GM23338 (cell line): ENCODE results near the gene VPS41. TPM values are rescaled to one million over a fixed set of nuclear protein-coding genes. Genes with fewer than 3 reads are reported as not detected.

Experiments used
- ATAC-seq: fragments of 200-7000 bp; cut with Tn5 transposase; 3 replicates; pipeline ENCODE4 v1.9.1; 2020
- DNase-seq: peaks from one replicate; pipeline ENCODE4 v3.0.0-alpha.2; 2015; ENCODE audit warnings: low spot score
- H2AFZ ChIP-seq: fragments of 200-600 bp; sonication (generic); 2 replicates; pipeline ENCODE4 v1.8.0; 2016; ENCODE audit warnings: antibody characterized with exemption, mild to moderate bottlenecking, moderate library complexity
- H3F3A ChIP-seq: fragments of 200-600 bp; sonication (generic); replicated peaks from 2 replicates; pipeline ENCODE4 v1.8.0; 2017; ENCODE audit warnings: antibody characterized with exemption, mixed run types, low read depth
- H3K27ac ChIP-seq: fragments of 200-600 bp; sonication (generic); 2 replicates; pipeline ENCODE4 v1.6.1; 2016; ENCODE audit warnings: low read depth
- H3K27me3 ChIP-seq: fragments of 200-600 bp; sonication (generic); 2 replicates; pipeline ENCODE4 v1.8.0; 2016; ENCODE audit warnings: mild to moderate bottlenecking, mixed run types, moderate library complexity; ENCODE audit not compliant: insufficient read depth
- H3K36me3 ChIP-seq: fragments of 200-600 bp; sonication (generic); 2 replicates; pipeline ENCODE4 v1.8.0; 2016; ENCODE audit warnings: mild to moderate bottlenecking; ENCODE audit not compliant: insufficient read depth
- H3K4me1 ChIP-seq: fragments of 200-600 bp; sonication (generic); 2 replicates; pipeline ENCODE4 v1.8.0; 2016; ENCODE audit warnings: mild to moderate bottlenecking, moderate library complexity; ENCODE audit not compliant: insufficient read depth
- H3K4me2 ChIP-seq: fragments of 200-600 bp; sonication (generic); 2 replicates; pipeline ENCODE4 v1.7.1; 2017; ENCODE audit warnings: mixed run types
- H3K4me3 ChIP-seq: fragments of 200-600 bp; sonication (generic); 2 replicates; pipeline ENCODE4 v1.6.1; 2016; ENCODE audit warnings: mixed run types
- H3K79me2 ChIP-seq: fragments of 200-600 bp; sonication (generic); replicated peaks from 2 replicates; pipeline ENCODE4 v1.8.0; 2017; ENCODE audit warnings: mild to moderate bottlenecking; ENCODE audit not compliant: insufficient read depth
- H3K9me2 ChIP-seq: fragments of 200-600 bp; sonication (generic); 2 replicates; pipeline ENCODE4 v1.8.0; 2017; ENCODE audit not compliant: insufficient read depth
- H4K20me1 ChIP-seq: fragments of 200-600 bp; sonication (generic); replicated peaks from 2 replicates; pipeline ENCODE4 v1.8.0; 2017; ENCODE audit warnings: mild to moderate bottlenecking; ENCODE audit not compliant: insufficient read depth
- H3K27ac Mint-ChIP-seq: 2 replicates; pipeline ENCODE4 v1.8.0; 2020; ENCODE audit warnings: inconsistent platforms, mild to moderate bottlenecking, moderate library complexity, mixed read lengths
- H3K27me3 Mint-ChIP-seq: 3 replicates; pipeline ENCODE4 v1.8.0; 2022; ENCODE audit warnings: low read depth, mild to moderate bottlenecking, moderate library complexity, mixed read lengths, inconsistent platforms; ENCODE audit not compliant: insufficient read depth, poor library complexity
- H3K36me3 Mint-ChIP-seq: 3 replicates; pipeline ENCODE4 v1.8.0; 2021; ENCODE audit warnings: low read depth, mild to moderate bottlenecking, inconsistent platforms, moderate library complexity, mixed read lengths
- H3K4me1 Mint-ChIP-seq: 3 replicates; pipeline ENCODE4 v1.8.0; 2020; ENCODE audit warnings: mild to moderate bottlenecking, inconsistent platforms, mixed read lengths
- H3K4me3 Mint-ChIP-seq: 3 replicates; pipeline ENCODE4 v1.8.0; 2021; ENCODE audit warnings: moderate library complexity, mild to moderate bottlenecking, inconsistent platforms, mixed read lengths
- H3K9me3 Mint-ChIP-seq: 3 replicates; pipeline ENCODE4 v1.8.0; 2020; ENCODE audit warnings: moderate library complexity, mild to moderate bottlenecking, inconsistent platforms, mixed read lengths
- CREB1 ChIP-seq: fragments of 250-450 bp; sonication (Bioruptor Pico); IDR thresholded peaks from 2 replicates; pipeline ENCODE4 v1.5.0; 2020; ENCODE audit warnings: low read depth, mild to moderate bottlenecking, moderate library complexity
- EZH2 ChIP-seq: fragments of 200-600 bp; sonication (generic); IDR thresholded peaks from one replicate; pipeline ENCODE4 v1.8.0; 2017; ENCODE audit warnings: antibody characterized with exemption, mild to moderate bottlenecking, low read depth; ENCODE audit not compliant: unreplicated experiment
- EZH2phosphoT487 ChIP-seq: fragments of 200-600 bp; sonication (generic); IDR thresholded peaks from one replicate; pipeline ENCODE4 v1.8.1; 2018; ENCODE audit warnings: antibody characterized with exemption; ENCODE audit not compliant: unreplicated experiment
- JUNB ChIP-seq: IDR thresholded peaks from one replicate; pipeline ENCODE4 v1.6.1; 2016; ENCODE audit warnings: antibody characterized with exemption; ENCODE audit not compliant: unreplicated experiment
- NANOG ChIP-seq: IDR thresholded peaks from 2 replicates; pipeline ENCODE4 v1.6.1; 2016; ENCODE audit warnings: antibody characterized with exemption, borderline replicate concordance
- POLR2AphosphoS5 ChIP-seq: IDR thresholded peaks from 2 replicates; pipeline ENCODE4 v1.6.1; 2016; ENCODE audit warnings: antibody characterized with exemption, low read depth
- REST ChIP-seq: IDR thresholded peaks from one replicate; pipeline ENCODE4 v1.6.1; 2018; ENCODE audit warnings: antibody characterized with exemption; ENCODE audit not compliant: unreplicated experiment
- STAT1 ChIP-seq: IDR thresholded peaks from one replicate; pipeline ENCODE4 v1.6.1; 2016; ENCODE audit warnings: antibody characterized with exemption; ENCODE audit not compliant: unreplicated experiment
- ZNF114 ChIP-seq: fragments of 250-450 bp; sonication (Bioruptor Pico); IDR thresholded peaks from 2 replicates; pipeline ENCODE4 v1.5.0; 2020; ENCODE audit warnings: mild to moderate bottlenecking, moderate library complexity
- ZNF331 ChIP-seq: fragments of 250-450 bp; sonication (Bioruptor Pico); IDR thresholded peaks from 2 replicates; pipeline ENCODE4 v1.5.0; 2020; ENCODE audit warnings: low read depth, mild to moderate bottlenecking, moderate library complexity
- polyA plus RNA-seq: library from polyadenylated mRNA; unstranded; fragments of >200 nt; fragmentation: Nextera tagmentation; extraction: Ambion mirVana; gene quantifications from 2 replicates; pipeline ENCODE4 v1.2.1, GENCODE V29; 2016
- total RNA-seq: library from RNA; depleted of rRNA; stranded (reverse); fragments of >200 nt; shearing (Covaris generic); gene quantifications from 2 replicates; pipeline ENCODE4 v1.2.3, GENCODE V29; 2014
- TF ChIP-seq, protein P1 (sequence below), 2 experiments: fragments of 200-600 bp in 1 of 2; sonication (generic) in 1 of 2; conservative IDR thresholded peaks; 2 replicates each; pipeline versions ENCODE4 v1.5.1 to v1.6.1; 2016 to 2017; ENCODE audit warnings: antibody characterized with exemption in 2 of 2, low read depth in 2 of 2, mild to moderate bottlenecking in 2 of 2, moderate library complexity in 1 of 2
- TF ChIP-seq, protein P2 (sequence below): IDR thresholded peaks from 2 replicates; pipeline ENCODE4 v1.6.1; 2016; ENCODE audit warnings: antibody characterized with exemption

Gene VPS41
- total and polyA plus RNA-seq, 2 experiments from 2014 or later = 20.2 to 41.2 TPM

GRCh38 chr7:38936641-38937040 is 27.6 kb upstream of the VPS41 start:
- TF ChIP-seq POLR2AphosphoS5 (no peak), ZNF331 (no peak), EZH2phosphoT487 (no peak)
- H3K4me3 ChIP-seq = no peak overlapping the region
- Mint-ChIP-seq H3K9me3 (no peaks in the 10 kb centered on the region), H3K4me1 (peaks cover 19% of the 10 kb centered on the region), H3K36me3 (no peaks in the 10 kb centered on the region), H3K4me3 (no peak overlapping the region), H3K27ac (no peak overlapping the region), H3K27me3 (no peaks in the 10 kb centered on the region)
- no peak for ATAC-seq
- no peak overlapping the region for H3K4me2 ChIP-seq
- no peaks in the 10 kb centered on the region for H3K36me3 ChIP-seq
- H3K27me3 ChIP-seq = no peaks in the 10 kb centered on the region
- no peaks in the 10 kb centered on the region for H3K4me1 ChIP-seq
- no peak overlapping the region for H3K27ac ChIP-seq
- H2AFZ ChIP-seq = no peak overlapping the region
- DNase-seq = no peak
- H3F3A ChIP-seq = no peaks in the 10 kb centered on the region
- H4K20me1 ChIP-seq = no peaks in the 10 kb centered on the region
- no peaks in the 10 kb centered on the region for H3K79me2 ChIP-seq
- no peaks in the 10 kb centered on the region for H3K9me2 ChIP-seq

DNA sequence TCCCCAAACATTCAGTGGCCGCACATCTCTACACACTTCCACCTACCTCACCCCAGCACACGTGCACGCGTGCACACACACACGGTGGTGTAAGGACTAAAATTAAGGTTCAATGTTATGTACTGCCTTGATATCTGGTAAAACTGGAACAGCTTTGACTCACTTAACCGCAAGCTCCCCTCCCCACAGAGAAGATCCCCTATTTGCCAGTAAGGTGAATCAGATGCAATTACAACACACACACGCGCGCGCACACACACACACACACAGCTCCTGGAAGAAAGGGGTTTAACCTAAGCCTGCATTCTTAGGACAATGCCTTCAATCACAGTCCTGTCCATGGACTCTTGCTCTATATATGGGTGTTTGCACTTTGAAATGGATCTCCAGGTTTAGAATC is 25.5 kb upstream of the VPS41 start:
- H2AFZ ChIP-seq = no peak overlapping the region
- H3K4me3 Mint-ChIP-seq = no peak overlapping the region
- H3K9me3 Mint-ChIP-seq = no peaks in the 10 kb centered on the region
- H3K27ac ChIP-seq = no peak overlapping the region
- peaks cover 6% of the 10 kb centered on the region; the same call in 1 of the 2 replicates for H3K4me1 ChIP-seq
- no peak overlapping the region for H3K4me2 ChIP-seq
- no peaks in the 10 kb centered on the region for H3K27me3 ChIP-seq
- no peaks in the 10 kb centered on the region for H3K36me3 Mint-ChIP-seq
- no peak for DNase-seq
- ATAC-seq = no peak
- H3K27me3 Mint-ChIP-seq = no peaks in the 10 kb centered on the region
- no peaks in the 10 kb centered on the region for H3K79me2 ChIP-seq
- H3K4me3 ChIP-seq = no peak overlapping the region
- H3K9me2 ChIP-seq = no peaks in the 10 kb centered on the region
- H3K27ac Mint-ChIP-seq = no peak overlapping the region
- peaks cover 25% of the 10 kb centered on the region for H3K4me1 Mint-ChIP-seq
- no peaks in the 10 kb centered on the region for H3F3A ChIP-seq
- no peaks in the 10 kb centered on the region for H4K20me1 ChIP-seq
- no peaks in the 10 kb centered on the region for H3K36me3 ChIP-seq
- TF ChIP-seq STAT1 (no peak), ZNF331 (no peak), JUNB (no peak), POLR2AphosphoS5 (no peak), ZNF114 (no peak), CREB1 (CRISPR knock-in tag) (no peak), EZH2 (no peak), NANOG (no peak), REST (no peak), EZH2phosphoT487 (no peak)
- TF ChIP-seq, protein P1, sequence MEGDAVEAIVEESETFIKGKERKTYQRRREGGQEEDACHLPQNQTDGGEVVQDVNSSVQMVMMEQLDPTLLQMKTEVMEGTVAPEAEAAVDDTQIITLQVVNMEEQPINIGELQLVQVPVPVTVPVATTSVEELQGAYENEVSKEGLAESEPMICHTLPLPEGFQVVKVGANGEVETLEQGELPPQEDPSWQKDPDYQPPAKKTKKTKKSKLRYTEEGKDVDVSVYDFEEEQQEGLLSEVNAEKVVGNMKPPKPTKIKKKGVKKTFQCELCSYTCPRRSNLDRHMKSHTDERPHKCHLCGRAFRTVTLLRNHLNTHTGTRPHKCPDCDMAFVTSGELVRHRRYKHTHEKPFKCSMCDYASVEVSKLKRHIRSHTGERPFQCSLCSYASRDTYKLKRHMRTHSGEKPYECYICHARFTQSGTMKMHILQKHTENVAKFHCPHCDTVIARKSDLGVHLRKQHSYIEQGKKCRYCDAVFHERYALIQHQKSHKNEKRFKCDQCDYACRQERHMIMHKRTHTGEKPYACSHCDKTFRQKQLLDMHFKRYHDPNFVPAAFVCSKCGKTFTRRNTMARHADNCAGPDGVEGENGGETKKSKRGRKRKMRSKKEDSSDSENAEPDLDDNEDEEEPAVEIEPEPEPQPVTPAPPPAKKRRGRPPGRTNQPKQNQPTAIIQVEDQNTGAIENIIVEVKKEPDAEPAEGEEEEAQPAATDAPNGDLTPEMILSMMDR (conservative IDR thresholded peaks at IDR 0.05; ENCODE audit: low read depth in 2 of 2) = no peak
- TF ChIP-seq, protein P2, sequence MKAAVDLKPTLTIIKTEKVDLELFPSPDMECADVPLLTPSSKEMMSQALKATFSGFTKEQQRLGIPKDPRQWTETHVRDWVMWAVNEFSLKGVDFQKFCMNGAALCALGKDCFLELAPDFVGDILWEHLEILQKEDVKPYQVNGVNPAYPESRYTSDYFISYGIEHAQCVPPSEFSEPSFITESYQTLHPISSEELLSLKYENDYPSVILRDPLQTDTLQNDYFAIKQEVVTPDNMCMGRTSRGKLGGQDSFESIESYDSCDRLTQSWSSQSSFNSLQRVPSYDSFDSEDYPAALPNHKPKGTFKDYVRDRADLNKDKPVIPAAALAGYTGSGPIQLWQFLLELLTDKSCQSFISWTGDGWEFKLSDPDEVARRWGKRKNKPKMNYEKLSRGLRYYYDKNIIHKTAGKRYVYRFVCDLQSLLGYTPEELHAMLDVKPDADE = no peak
